Hypothalamus (tissue), 51 donors: ENCODE results near the gene TMEM266.

Source experiments
- DNase-seq, 51 donors: peaks; one replicate each; lab custom pipeline; 2025; lab: John Stamatoyannopoulos, UW

The TMEM266 gene

DNA sequence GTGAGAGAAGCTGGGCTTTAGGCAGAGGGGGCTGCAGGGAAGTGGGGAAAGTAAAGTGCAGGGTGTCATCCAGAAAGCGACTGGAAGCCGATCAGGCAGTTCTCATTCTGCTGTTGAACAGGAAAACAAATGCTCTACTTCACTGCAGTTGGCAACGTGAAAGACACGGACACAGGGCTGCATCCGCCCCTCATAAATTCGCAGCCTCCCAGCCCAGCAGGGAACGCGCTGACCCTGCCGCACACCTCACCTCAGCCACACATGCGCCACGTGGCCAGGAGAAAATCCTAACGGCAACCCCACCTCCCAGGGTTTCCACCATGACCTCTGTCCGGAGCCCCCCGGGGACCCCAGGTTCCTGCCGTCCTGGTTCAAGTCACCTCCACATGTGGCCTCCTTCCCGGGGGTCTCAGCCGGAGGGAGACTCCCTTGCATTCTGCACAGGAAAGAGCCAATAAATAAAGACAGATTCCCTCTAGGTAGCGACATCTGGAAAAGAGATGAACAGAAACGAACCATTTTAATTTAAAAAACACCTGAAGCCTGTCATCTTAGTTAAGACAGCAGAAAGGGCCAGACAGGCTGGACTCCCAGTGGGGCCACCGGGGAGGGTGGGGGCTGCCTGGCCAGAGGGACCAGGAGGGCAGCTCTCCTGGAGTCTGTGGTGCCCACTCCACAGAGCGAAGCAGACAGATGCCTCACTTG, 118.7 kb downstream of the TMEM266 start:
- no peak for DNase-seq

DNA sequence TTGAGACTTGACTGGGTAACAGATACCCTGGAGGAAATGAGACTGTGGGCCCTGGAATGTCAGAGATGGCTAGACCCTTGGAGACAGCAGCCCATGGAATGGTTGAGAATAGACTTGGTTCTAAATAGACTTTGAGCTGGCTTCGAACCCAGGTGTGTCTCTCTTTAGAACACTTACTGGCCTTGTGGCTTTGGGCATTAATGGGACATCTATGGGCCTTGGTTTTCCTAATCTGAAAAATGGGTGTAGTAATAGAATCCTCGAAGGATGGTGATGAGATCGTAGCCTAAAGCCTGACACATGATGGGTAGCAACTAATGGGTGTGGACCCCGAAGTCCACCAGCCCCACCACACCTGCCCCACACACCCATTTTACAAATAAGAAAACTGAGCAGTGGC, 119.2 kb downstream of the TMEM266 start:
- DNase-seq: no peak

DNA sequence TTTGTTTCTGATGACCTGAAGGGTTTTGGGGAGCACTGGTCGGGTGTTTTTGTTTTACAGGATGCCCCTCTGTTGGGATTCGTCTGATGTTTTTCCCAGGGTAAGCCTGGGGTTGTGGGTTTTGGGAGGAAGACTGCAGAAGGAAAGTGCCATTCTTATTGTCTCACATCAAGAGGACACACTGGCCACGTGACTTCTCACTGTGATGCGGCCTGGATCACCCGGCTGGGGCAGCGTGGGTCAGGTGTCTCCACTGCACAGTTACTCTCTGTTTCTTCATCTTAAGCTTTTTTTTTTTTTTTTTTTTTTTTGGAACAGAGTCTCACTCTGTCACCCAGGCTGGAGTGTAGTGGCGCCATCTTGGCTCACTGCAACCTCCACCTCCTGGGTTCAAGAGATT, 120.5 kb downstream of the TMEM266 start:
- DNase-seq: no peak

DNA sequence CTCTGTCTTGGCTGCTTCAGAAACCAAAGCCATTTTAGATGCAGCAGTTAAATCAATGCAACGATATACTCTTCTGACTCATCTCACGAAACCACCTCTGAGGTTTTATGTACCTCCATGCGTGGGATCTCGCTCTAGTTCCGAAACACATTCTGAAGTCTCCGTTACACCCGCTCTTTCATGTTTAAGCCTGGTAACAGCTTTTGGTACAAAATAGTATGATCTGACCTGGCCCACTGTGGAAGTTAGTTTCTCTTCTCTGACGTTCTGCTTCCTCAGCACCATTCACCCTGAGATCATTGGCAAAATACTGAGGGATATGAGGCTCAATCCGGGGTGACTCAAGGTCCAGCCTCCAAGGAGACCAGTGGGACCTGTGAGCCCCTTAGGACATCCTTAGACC, 121.9 kb downstream of the TMEM266 start:
- no peak for DNase-seq

DNA sequence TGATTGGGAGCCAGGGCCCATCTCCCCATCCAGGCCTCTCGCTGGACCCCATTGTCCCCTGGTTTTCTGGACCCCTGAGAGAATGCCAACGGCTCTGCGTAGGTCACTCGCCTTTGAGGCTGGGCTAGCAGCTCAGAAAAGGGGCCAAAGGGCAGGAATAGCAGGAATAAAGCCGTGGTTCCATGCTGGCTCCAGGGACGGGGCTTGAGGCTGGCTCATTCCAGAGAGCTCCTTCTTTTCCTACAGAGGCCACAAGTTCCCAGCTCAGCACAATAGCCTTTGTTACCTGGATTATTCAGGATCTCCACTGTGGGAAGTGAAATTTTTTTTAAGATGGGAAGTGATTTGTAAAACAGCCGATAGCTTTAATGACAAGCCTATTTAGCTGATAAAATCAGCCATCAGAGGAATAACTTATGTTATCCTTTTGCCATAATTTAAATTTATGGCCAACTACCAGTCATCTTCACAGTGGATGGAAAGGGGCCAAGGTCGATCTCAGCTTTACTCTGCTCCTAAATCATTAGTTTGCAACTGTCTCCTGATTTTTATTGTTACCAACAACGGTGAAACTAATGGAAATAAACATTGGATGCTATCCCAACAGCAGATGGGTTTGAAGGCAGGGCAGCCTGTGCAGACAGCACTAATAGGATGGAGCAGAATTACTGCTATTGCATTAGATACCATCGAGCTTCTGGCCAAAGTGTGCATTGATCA, 124.3 kb downstream of the TMEM266 start:
- no peak for DNase-seq

DNA sequence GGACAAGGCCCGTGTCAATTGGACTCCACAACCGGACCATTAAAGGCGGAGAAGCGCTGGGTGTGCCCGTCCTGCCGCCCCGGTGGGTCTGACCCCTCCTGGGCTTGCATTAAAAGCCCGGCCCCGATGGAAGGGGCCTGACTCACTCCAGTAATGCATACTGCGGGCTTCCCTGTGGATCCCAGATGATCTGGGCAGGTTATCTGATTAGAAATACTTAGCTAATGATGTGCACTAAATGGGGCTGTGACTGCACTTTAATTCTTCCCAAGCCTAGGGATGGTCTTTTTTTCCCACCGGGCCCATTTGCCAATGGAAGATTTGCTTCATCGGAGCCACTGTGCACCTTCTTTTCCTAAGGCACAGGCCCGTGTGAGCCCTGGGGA, 124.9 kb downstream of the TMEM266 start:
- DNase-seq: no peak

DNA sequence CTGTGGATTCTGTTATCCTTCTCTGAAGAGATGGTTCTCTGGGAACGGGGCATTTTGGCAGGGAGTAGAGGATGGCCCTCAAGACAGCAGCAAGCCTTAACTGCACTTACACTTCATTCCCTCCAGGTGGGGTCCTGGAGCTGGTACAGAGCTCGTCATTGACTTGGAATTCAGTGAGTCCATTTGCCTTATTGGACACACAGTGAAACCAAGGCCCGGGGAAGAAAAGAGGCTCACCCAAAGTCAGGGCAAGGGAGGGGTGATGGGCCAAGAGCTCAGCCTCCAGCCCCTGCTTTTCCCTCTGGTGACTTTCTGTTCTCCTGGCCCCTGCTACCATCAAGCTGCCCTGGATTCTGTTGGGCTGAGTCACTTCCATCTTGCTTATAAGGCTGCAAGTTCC, 125.9 kb downstream of the TMEM266 start:
- DNase-seq: no peak

DNA sequence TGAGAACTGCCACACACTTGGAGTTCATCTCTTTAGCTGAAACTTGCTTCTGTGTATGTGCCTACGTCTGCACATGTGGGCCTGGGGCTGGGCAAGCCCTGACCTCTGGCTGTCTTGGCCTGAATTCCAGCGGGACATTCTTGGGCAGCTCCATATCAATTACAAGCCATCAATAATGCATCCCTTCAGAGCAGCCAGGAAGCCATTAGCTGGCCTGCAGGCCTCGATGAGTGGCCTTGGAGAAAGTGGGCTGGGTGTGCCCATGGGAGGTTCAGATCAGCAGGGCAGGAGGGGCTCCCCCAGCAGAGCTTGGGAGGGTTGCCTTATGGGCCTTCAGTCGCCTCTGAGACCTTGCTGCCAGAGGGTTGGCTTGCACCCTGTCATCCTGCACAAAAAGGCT, 127.4 kb downstream of the TMEM266 start:
- no peak for DNase-seq

DNA sequence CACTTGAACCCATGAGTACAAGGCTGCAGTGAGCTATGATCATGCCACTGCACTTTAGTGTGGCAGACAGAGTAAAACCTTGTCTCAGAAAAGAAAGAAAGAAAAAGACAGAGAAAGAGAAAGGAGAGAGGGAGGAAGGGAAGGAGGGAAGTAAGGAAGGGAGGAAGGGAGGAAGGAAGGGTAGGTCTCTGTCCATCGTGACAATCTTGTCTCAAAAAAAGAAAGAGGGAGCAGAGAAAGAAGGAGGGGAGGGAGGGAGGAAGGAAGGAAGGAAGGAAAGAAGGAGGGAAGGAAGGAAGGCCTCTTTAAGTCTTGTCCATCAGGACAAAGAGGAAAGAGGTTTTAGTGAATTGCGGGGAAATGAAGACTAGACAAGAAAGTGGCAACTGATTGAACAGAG, 129.3 kb downstream of the TMEM266 start:
- no peak for DNase-seq

DNA sequence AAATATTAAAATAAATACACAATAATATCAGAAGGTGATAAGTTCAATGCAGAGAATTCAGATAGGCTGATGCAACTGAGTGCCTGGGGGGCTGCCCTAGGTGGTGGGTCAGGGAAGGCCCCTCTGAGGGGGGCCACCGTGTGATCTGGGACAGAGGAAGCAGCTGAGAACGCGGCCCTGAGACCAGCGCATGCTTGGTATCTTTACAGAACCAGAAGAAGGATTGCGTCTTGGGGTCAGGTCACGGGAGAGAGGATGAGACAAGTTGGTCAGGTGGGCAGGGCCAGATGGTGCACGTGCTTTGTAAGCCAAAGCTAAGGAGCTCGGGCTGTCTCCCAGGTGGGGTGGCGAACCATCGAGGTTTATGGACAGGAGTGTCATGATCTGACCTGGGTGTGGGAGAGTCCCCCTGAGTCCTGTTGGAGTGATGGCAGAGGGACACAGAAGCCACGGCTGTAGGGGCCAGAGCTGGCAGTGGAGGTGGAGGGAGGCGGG, 130.3 kb downstream of the TMEM266 start:
- no peak for DNase-seq

DNA sequence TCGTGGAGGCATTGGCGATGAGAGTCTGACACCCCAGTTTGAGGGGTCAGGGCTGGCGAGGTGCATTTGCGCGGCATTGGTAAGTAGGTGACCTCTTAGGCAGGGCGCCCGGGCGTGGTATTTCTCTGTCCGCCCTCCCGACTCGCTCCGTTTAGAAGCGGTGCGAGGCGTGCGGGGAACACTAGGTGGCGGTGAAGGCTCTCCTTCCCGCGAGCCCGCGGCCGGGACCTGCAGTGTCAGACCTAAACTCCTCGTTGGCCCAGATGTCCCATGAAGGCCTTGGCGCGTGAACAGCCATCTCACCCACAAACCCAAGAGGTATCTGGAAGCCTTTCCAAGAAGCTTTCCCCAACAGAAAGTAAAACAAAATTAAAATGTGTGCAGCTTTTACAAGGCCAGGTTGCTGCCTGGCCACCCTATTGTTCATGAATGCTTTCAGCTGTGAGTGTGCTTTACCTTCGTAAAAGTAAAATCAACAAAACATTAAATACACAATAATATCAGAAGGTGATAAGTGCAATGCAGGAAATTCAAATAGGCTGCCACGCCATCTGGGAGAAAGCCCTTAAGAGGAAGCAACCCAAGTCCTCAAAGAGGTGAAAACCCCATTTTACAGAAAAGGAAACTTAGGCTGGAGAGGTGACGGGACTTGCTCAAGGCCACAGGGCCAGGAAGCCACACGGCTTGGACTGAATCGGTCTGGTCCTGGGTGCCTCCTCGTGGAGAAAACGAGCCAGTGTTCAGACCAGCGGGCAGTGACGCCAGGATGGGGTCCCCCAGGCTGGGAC, 131.2 kb downstream of the TMEM266 start:
- DNase-seq: peak in 45 of 51 donors; percentile 6 to 84 (median 50)

DNA sequence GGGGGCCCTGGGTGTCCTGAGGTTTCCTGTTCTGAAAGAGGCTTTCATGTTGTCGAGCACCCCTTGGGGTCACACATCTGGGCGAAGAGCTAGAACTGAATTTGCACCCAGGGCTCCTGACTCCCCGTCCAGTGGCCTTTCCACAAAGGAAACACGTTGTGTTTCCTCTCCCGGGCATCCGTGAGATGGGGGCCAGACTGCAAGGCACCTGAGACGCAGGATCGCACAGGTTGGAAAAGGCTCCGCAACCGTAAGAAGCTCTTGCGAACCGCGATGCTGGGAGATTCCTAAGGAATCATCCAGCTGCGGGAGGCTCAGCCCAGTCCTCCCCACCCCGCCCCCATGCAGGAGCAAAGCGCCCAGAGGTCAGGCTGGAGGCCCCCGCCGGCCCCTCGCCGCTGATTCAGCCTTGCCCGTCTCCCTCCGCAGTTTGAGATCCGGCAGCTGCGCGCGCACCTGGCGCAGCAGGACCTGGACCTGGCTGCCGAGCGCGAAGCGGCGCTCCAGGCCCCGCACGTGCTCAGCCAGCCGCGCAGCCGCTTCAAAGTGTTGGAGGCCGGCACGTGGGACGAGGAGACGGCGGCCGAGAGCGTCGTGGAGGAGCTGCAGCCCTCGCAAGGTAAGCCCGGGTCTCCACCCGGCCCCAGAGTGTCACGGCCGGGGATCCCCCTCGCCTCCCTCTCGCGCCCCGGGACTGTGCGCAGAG, 131.9 kb downstream of the TMEM266 start:
- no peak for DNase-seq

DNA sequence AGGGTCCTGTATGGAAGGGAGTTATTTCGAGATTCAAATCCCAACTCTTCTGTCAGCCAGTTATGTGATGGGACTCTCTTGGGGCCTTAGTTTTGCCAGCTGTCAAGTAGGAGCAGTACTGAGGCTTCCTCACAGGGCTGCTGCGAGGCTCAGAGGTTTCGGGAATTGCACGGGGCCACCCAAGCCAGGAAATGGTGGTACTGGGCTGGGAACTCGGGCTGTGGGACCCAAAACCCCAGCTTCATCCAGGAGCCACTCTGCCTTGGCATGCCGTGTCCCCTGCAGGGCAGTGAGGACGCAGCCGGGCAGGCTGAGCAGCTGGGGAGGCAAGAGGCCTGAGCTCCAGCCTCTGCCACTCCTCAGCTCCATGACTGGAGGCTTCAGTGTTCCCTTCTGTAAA, 132.9 kb downstream of the TMEM266 start:
- no peak for DNase-seq

DNA sequence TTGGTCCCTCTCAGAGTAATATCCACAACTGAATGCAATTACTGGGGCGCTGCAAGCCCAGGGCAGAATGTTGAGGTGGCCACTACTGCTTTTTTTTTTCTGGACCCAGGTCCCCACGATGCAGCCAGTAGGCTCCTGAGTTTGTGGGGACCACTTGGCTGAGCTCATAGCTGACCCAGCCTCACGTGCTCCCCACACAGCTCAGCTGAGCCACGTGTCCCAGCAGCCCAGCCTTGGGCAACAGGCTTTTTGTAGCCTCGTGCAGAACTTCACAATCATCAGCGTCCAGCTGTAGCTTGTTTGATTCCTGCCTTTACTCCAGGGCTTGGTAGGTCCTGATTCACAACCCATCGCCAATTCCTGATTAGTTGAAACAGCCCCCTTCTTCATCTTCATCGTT, 134.1 kb downstream of the TMEM266 start:
- DNase-seq: no peak

DNA sequence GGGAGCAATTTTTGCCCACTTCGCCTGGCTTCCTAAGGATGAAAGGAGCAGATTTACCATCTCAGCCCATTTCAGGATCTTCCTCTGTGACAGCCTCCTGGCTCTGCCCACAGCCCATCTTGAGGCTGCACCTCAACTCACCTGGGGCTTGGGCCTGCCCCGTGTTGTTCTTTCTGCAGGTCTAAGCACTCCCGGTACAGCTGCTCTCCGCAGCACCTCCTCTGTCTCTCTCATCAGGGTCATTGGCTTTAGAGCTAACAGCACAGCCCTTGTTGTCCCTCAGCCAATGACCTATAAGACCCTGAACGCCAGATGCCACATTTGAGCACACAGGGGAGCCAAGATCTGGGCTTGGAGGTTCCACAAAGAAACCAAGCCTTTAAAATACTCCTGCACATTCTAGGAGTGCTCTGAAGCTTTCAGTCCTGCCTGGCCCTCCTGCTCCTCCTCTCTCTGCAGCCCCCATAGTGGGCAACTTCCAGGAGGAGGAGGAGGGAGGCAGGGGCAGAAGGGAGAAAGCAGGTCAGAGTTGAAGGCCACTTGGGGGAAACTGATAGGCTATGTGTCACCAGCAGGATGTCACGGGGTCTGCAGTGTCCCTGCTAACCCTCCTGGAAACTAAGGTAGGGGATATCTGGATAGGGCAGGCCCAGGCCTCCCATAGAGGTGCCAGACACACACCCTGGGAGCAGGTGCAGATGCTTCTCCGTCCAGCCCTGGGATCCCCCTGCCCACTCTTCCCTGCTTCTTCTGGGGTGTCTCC, 135.9 kb downstream of the TMEM266 start:
- DNase-seq: no peak

DNA sequence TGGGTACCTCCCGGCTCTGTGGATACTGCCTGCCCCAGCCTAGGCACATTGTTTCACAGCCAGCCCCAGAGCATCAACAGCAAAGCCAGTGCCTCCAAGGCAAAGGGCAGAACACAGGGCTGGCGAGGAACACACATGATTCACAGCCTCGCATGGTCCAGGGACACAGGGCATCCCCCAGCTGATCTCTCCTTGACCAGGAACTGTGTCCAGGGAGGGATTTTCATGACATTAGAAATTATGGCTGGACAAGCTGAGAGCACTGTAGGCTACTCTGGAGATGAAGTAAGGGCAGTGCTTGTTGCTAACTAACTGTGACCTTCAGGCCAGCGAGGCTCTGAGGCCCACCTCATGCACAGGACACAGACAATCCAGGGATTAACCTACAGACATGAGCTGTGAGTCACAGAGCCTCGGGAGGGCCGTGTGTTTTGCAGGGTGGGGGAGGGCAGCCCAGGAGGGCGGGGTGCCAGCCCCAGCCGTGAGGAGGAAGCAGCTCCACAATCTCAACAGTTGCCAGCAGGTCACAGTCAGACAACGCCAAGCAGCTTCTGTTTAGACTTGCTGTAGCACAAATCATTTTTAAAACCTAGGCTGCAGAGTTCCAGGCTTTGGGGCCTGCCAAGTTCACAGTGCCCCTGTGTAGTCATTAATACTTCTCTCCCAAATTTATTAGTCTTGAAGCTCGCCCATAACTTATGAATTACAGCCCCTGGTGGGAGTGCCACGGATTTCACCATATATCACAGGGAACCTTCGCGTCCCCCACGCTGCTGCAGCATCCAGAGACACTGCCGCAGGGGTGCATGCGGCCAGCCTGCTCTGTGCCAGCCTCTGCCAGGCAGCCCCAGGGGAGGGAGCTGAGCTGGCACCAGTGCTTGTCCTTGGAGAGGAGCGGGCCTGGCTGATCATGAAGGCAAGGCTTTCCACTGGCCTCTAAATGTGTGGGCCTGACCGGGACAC, 136.8 kb downstream of the TMEM266 start:
- peak in 40 of 51 donors; percentile 16 to 83 (median 44) for DNase-seq

DNA sequence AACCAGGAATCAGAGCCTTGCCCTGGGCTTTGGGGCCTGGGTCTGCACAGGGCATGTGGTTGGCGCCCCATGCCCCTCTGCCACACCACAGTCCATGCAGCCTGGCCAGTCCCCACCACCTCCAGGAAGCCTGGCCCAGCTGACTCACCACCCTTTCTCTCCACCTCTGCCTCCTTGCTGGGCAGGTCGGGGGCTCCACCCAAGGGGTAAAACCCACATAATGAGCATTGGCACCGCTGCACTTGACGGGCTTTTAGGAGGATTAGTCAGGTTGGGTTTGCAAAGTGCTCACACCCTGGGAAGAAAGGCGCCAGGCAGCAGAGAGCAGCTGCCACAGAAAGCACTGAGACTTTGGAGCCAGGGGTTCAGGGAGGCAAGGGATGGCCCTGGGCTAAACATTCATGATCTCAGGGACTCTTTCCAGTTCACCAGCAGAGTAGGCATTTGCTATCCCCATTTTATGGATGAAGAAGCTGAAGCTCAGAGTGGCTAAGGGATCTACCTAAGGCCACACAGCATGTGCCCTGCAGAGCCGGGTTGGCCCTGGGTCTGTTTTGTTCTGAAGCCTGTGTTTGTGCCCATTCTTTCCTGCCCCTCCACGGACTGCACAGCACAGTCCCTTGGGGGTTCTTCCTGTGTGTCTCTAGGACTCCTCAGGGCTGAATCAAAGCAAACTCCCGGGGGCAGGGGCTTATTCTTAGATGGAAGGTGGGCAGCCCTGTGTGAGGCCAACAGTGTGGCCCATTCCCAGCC, 138.1 kb downstream of the TMEM266 start:
- DNase-seq: no peak

DNA sequence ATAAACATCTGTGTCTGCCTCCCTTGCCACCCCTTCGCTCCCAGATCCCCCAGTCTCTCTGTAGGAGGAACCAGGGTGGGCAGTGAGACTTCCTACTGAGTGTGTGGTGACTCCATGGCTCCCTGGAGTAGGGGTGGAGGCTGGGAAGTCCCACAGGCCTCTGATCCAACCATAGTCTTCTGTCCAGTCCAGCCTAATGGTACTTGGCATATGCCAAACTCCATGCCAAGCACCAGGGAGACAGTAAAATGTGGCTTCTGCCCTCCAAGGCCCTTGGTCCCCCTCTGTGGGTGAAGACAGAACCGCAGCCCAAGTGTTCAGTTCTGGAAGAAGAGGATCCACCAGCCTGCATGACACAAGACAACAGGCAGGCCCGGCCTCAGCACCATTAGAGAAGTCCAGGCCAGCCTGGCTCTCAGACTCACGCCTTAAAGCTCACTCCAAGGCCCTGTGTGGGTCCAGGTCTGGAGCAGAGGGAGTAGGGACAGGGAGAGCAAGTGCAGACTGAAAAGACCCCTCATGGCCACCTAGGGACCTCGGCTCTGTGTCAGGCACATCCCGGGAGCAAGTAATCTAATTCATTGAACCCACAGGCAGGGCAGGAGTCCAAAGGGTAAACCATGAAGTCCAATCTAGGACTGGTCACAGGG, 138.8 kb downstream of the TMEM266 start:
- no peak for DNase-seq
